NCI-H1417 treated with DMSO at 0.1 percent for 48 hours (cell line): ENCODE results near the gene GLT6D1.

Experiments used
- DNase-seq: peaks from one replicate; lab custom pipeline; 2025; lab: John Stamatoyannopoulos, UW

The GLT6D1 gene

GRCh38 chr9:135584371-135584770, 55.0 kb downstream of the GLT6D1 start:
- DNase-seq = no peak

DNA sequence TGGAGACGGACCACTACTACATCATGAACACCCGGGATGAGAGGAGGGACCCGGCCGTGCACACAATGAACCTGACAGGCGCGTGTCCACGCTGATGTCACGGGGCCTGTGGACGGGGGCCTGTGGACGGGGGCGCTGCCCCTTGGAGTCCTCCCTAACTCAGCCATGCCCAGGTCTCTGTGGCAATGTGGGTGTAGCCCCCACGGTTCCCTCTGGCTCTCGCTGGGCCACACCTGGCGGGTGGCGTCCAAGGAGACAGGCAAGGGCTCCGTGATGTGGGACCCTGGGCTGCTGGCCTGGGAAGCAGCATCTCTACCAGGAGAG, 55.7 kb downstream of the GLT6D1 start:
- DNase-seq = no peak

- DNase-seq = no peak
Observed at GRCh38 chr9:135582966-135583687, 56.2 kb downstream of the GLT6D1 start.

DNA sequence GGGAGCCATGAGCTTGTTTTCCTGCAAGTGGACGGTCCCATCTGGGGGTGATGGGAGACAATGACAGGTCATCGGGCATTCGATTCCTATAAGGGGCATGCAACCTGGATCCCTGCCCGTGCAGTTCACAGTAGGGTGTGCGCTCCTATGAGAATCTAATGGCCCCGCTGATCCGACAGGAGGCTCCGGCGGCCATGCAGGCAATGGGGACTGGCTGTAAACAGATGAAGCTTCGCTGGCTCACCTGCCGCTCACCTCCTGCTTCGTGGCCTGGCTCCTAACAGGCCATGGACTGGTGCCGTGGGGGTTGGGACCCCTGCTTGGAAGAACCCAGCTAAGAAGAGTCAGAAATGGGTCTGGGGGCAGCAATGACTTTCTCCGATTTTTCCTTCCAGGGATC, 56.8 kb downstream of the GLT6D1 start:
- no peak for DNase-seq

DNA sequence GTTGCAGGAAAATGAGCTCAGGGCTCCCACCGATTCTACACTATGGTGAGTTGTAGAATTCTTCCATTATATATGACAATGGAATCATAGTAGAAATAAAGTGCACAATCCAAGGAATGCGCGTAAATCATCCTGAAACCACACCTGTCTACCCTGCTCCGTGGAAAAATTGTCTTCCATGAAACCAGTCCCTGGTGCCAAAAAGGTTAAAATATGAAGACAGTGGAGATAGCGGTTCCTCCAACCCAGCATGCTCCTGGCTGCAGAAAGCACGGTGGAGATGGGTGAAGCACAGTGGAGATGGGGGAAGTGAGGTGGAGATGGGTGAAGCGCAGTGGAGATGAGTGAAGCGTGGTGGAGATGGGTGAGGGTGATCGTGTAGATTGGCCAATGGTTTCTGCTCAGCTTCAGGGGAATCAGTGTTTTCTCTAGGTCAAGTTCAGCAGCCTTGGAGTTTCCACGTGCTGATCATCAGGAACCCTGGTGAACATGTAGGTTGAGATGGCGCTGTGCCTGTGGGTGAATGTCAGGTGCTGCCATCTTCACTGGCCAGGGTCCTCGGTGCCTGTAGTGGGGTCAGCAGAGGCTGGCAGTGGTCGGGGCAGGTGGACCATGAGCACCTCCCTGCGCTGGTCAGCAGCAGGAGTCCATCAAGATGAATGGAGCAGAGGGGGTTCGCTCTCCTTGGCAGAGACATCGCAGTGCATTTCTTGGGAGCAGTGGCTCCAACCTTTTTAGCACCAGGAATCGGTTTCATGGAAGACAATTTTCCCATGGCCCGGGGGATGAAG, 57.5 kb downstream of the GLT6D1 start:
- DNase-seq = no peak

GRCh38 chr9:135580664-135581380, 58.5 kb downstream of the GLT6D1 start:
- DNase-seq = no peak

GRCh38 chr9:135579889-135580660, 59.3 kb downstream of the GLT6D1 start:
- no peak for DNase-seq

DNA sequence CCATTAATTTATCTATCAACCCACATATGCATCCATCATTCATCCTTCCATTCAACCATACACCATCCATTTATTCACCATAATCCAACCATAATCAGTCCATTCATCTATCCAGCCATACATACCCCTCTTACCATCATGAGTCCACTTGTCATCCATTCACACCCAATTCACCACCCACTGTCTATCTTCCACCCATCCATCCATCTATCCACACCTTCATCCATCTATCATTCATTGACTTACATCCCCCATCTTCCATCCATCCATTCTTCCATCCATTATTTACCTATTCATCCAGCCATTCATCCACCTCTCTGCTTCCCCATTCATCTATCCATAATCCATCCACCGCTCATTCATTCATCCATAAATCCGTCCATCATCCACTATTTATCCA, 60.0 kb downstream of the GLT6D1 start:
- no peak for DNase-seq

GRCh38 chr9:135577256-135577655, 62.1 kb downstream of the GLT6D1 start:
- no peak for DNase-seq

GRCh38 chr9:135575995-135576631, 63.2 kb downstream of the GLT6D1 start:
- DNase-seq = no peak

- DNase-seq = no peak
Observed at GRCh38 chr9:135574943-135575342, 64.4 kb downstream of the GLT6D1 start.

- no peak for DNase-seq
Observed at GRCh38 chr9:135574331-135574730, 65.0 kb downstream of the GLT6D1 start.
